Esophagus muscularis mucosa (tissue), 4 donors: ENCODE measurements around the gene GFM2. TPM values are rescaled to one million over a fixed set of nuclear protein-coding genes. Genes with fewer than 3 reads are reported as not detected.
"Not testable (repeated sequence)": the region's sequence is repeated elsewhere in the genome, so short reads cannot be mapped to it uniquely, and the experiment has no call there.

Source experiments
- DNase-seq: peaks from one replicate; pipeline ENCODE4 v3.0.0-alpha.2; 2017; ENCODE audit errors: extremely low spot score
- H3K27ac ChIP-seq, 4 donors: fragments of 200-600 bp; sonication (generic); replicated peaks in 1 of 4; 1 replicate in 3 of 4; 2 replicates in 1 of 4; pipeline ENCODE4 v1.5.1; 2016 to 2019; ENCODE audit warnings: mild to moderate bottlenecking in 1 of 4
- H3K27me3 ChIP-seq, 4 donors: fragments of 200-600 bp; sonication (generic); one replicate each; pipeline versions ENCODE4 v1.5.1 to v1.6.0; 2016 to 2019
- H3K36me3 ChIP-seq, 4 donors: fragments of 200-600 bp; sonication (generic); one replicate each; pipeline ENCODE4 v1.5.1; 2016 to 2019
- H3K4me1 ChIP-seq, 4 donors: fragments of 200-600 bp; sonication (generic); one replicate each; pipeline ENCODE4 v1.5.1; 2016 to 2019
- H3K4me3 ChIP-seq, 4 donors: fragments of 200-600 bp; sonication (generic); 1 replicate in 2 of 4; 2 replicates in 2 of 4; pipeline ENCODE4 v1.5.1; 2016 to 2019; ENCODE audit warnings: mild to moderate bottlenecking in 4 of 4, moderate library complexity in 1 of 4
- H3K9me3 ChIP-seq, 4 donors: fragments of 200-600 bp; sonication (generic); 1 replicate in 3 of 4; 2 replicates in 1 of 4; pipeline ENCODE4 v1.5.1; 2016 to 2019
- CTCF ChIP-seq, 3 experiments: fragments of 200-600 bp in 2 of 3; fragments of 450-650 bp in 1 of 3; sonication (generic) in 2 of 3; IDR thresholded peaks; one replicate each; pipeline ENCODE4 v1.5.1; 2017 to 2019; ENCODE audit warnings: antibody characterized with exemption in 3 of 3, mild to moderate bottlenecking in 2 of 3, moderate library complexity in 1 of 3
- EP300 ChIP-seq: sonication (generic); formaldehyde crosslinking; IDR thresholded peaks from one replicate; pipeline ENCODE4 v1.6.1; 2017; ENCODE audit warnings: antibody characterized with exemption
- POLR2A ChIP-seq: fragments of 450-650 bp; IDR thresholded peaks from one replicate; pipeline ENCODE4 v1.6.1; 2017; ENCODE audit warnings: antibody characterized with exemption, moderate library complexity, mild to moderate bottlenecking, low read depth
- POLR2AphosphoS5 ChIP-seq, 2 donors: sonication (generic); formaldehyde crosslinking; IDR thresholded peaks; one replicate each; pipeline ENCODE4 v1.6.1; 2017; ENCODE audit warnings: antibody characterized with exemption in 2 of 2
- WGBS: methylation state at CpG from one replicate; pipeline ENCODE4 v1.1.5; 2018; 5-methylcytosine and 5-hydroxymethylcytosine counted together
- intact Hi-C: fragments of 100-400 bp; cut with DNase I; formaldehyde crosslinking; loops from one replicate; pipeline ENCODE4 v1.15.1; 2023
- total RNA-seq, 4 donors: library from RNA; depleted of rRNA; stranded (reverse); fragments of >200 nt; gene quantifications; one replicate each; pipeline versions ENCODE4 v1.1.0 to v1.2.1, GENCODE V29; 2016

The GFM2 gene
- total RNA-seq, 4 donors from 2014 or later: 12.9 to 17.0 (median 14.5) TPM

- no peaks in the 10 kb centered on the region for H3K9me3 ChIP-seq
- H3K36me3 ChIP-seq: peaks cover 0 to 32% (median 21%) of the 10 kb centered on the region in 4 donors
- H3K4me1 ChIP-seq: peaks cover 19 to 23% (median 19%) of the 10 kb centered on the region in 4 donors
- no peak for DNase-seq
- intact Hi-C loops: no loop called here
- WGBS: 84% methylated on average over 5 of the region's 5 CpGs
- no peaks in the 10 kb centered on the region for H3K27me3 ChIP-seq
- TF ChIP-seq POLR2A: no peak
- TF ChIP-seq EP300: no peak
- no peak for TF ChIP-seq POLR2AphosphoS5 (IDR thresholded peaks at IDR 0.05)
- no peak for TF ChIP-seq CTCF (IDR thresholded peaks at IDR 0.05)
- H3K4me3 ChIP-seq: no peak overlapping the region
- H3K27ac ChIP-seq: peak overlapping the region in 1 of 4 donors; percentile 91
Observed at GRCh38 chr5:74686962-74687751, 79.8 kb downstream of the GFM2 start.

- TF ChIP-seq CTCF (IDR thresholded peaks at IDR 0.05) (no peak), POLR2A (no peak), EP300 (no peak), POLR2AphosphoS5 (IDR thresholded peaks at IDR 0.05) (no peak)
- Histone ChIP-seq H3K36me3 (peaks cover 0 to 21% (median 12%) of the 10 kb centered on the region in 4 donors), H3K4me1 (peaks cover 19 to 23% (median 19%) of the 10 kb centered on the region in 4 donors), H3K9me3 (no peaks in the 10 kb centered on the region), H3K27me3 (no peaks in the 10 kb centered on the region), H3K27ac (peak overlapping the region; percentile 84 to 91 (median 86)), H3K4me3 (peak overlapping the region; percentile 71 to 95 (median 79))
- DNase-seq: no peak
- WGBS: 54% methylated on average over 10 of the region's 10 CpGs
- intact Hi-C loops: no loop called here
Observed at GRCh38 chr5:74685979-74686631, 80.8 kb downstream of the GFM2 start.

GRCh38 chr5:74684900-74685851 lies 81.7 kb downstream of the GFM2 start, which contains the start of gene HEXB:
TSS of gene HEXB (plus strand) at chr5:74685233. CDS start at chr5:74685261, 28 bp downstream.
- peak; percentile 96 for DNase-seq
- peaks cover 0 to 12% (median 8%) of the 10 kb centered on the region in 4 donors for H3K36me3 ChIP-seq
- peaks cover 19 to 23% (median 19%) of the 10 kb centered on the region in 4 donors for H3K4me1 ChIP-seq
- WGBS: 15% methylated on average over 18 of the region's 78 CpGs
- H3K9me3 ChIP-seq: no peaks in the 10 kb centered on the region
- intact Hi-C loops: no loop called here
- peak in 1 of 3 experiments; percentile 4 for TF ChIP-seq CTCF (IDR thresholded peaks at IDR 0.05)
- no peak for TF ChIP-seq EP300
- TF ChIP-seq POLR2A: peak; percentile 67
- TF ChIP-seq POLR2AphosphoS5 (IDR thresholded peaks at IDR 0.05): peak; percentile 88 to 89
- H3K27ac ChIP-seq: peak within 1 kb of the TSS; percentile 84 to 91 (median 86)
- no peaks in the 10 kb centered on the region for H3K27me3 ChIP-seq
- H3K4me3 ChIP-seq: peak within 1 kb of the TSS; percentile 71 to 95 (median 79)

GRCh38 chr5:74679966-74680365 lies 87.0 kb downstream of the GFM2 start:
- no peaks in the 10 kb centered on the region for H3K27me3 ChIP-seq
- H3K9me3 ChIP-seq: no peaks in the 10 kb centered on the region
- H3K36me3 ChIP-seq: no peaks in the 10 kb centered on the region
- no peak overlapping the region for H3K4me3 ChIP-seq
- 75% methylated on average over 4 of the region's 4 CpGs for WGBS
- TF ChIP-seq POLR2AphosphoS5 (IDR thresholded peaks at IDR 0.05) (no peak), POLR2A (no peak), CTCF (IDR thresholded peaks at IDR 0.05) (no peak), EP300 (no peak)
- no peak overlapping the region for H3K27ac ChIP-seq
- no peak for DNase-seq
- no peaks in the 10 kb centered on the region for H3K4me1 ChIP-seq
- intact Hi-C loops: loop anchor here (10.0 kb wide), 1 partner anchor 375 kb away; the partner anchor contains the start of gene GCNT4

GRCh38 chr5:74679300-74679699 lies 87.6 kb downstream of the GFM2 start:
- WGBS: 94% methylated on average over 3 of the region's 3 CpGs
- not testable (repeated sequence) for H3K4me1 ChIP-seq, H3K9me3 ChIP-seq, H3K4me3 ChIP-seq, H3K27me3 ChIP-seq, H3K36me3 ChIP-seq, DNase-seq, H3K27ac ChIP-seq
- intact Hi-C loops: loop anchor here (10.0 kb wide), 1 partner anchor 376 kb away; the partner anchor contains the start of gene GCNT4

GRCh38 chr5:74678123-74678522 lies 88.8 kb downstream of the GFM2 start:
- 74% methylated on average over 3 of the region's 3 CpGs for WGBS
- intact Hi-C loops: loop anchor here (10.0 kb wide), 1 partner anchor 377 kb away; the partner anchor contains the start of gene GCNT4

More at GRCh38 chr5:74678123-74678522, 88.8 kb downstream of the GFM2 start:
- H3K27me3 ChIP-seq, H3K4me1 ChIP-seq, H3K9me3 ChIP-seq, H3K36me3 ChIP-seq, DNase-seq, H3K27ac ChIP-seq, H3K4me3 ChIP-seq: not testable (repeated sequence)
